Eye (tissue), 1 donor: ENCODE measurements around the gene KCND3.
A peak's percentile ranks its signal among the peaks of the same experiment; 100 is the strongest.

ENCODE experiments used
- DNase-seq: peaks from one replicate; pipeline ENCODE4 v3.0.0-alpha.2; 2015

KCND3 gene

GRCh38 chr1:111956155-111956771 is 33.2 kb downstream of the KCND3 start:
- DNase-seq, result peak; percentile 71

GRCh38 chr1:111955755-111956154 is 33.7 kb downstream of the KCND3 start:
- DNase-seq, result no peak

DNA sequence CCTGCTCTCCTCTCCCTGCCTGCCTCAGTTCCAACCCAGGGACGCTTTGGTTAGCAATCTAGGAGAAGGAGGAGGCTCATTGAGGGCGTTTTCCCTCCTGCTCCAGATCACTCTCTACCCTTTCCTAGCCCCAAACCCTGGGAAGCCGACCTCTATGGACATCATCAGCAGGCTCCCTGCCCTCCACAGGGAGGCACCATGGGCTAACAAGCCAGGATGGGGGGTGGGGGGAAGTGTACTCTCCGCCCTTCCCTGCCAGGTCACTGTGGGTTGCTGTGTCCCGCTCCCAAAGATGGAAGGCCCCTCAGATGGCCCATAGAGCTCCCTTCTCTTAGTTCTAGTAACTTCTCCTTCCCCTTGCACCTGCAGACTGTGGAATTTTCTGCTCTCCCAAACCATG is 35.7 kb downstream of the KCND3 start:
- DNase-seq, result no peak

- DNase-seq, result no peak
Observed at GRCh38 chr1:111952125-111952657, 37.3 kb downstream of the KCND3 start.

DNA sequence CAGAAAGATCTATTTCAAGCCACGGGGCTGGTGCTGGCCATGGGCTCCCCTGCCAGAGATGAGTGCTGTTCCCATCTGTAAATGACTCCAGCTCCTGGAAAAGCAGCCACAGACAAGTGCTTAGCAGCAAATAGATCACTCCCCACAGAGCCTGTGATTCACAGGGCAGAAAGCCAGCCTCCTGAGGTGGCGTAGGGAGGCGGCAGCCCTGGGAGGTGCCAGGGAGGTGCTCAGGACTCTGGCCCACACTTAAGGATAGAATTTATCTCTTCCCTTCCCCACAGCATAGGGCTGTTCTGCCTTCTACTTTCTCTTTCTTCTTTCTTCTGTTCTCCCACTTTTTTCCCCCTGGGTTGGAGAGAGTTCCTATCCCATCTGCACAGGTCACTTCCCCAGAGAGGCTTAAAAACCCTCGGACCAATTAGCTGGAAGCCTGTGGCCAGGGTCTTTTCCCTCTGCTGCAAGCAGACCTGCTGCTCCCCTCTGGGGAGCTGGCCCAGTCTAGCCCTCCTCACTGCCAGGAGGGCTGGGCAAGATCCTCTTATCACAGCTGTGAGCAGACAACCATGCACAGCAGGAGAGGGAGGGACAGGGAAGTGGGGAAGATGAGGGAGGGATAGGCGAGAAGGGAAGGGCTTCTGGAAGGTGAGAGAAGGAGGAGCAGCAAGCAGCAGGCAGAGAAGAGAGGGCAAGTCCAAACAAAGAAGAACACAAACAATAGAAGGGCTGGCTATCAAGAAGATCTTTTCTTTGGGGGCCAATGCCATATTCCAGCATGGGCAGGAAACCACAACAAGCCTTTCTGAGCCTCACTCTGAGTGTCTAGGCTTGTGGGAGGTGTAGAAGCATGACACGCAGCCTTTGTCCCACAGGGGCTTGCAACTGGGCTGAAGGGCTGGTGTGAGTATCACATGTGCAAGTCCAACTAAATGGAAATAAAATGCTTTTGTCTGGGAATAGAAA is 41.0 kb downstream of the KCND3 start:
- peak; percentile 70 for DNase-seq

DNA sequence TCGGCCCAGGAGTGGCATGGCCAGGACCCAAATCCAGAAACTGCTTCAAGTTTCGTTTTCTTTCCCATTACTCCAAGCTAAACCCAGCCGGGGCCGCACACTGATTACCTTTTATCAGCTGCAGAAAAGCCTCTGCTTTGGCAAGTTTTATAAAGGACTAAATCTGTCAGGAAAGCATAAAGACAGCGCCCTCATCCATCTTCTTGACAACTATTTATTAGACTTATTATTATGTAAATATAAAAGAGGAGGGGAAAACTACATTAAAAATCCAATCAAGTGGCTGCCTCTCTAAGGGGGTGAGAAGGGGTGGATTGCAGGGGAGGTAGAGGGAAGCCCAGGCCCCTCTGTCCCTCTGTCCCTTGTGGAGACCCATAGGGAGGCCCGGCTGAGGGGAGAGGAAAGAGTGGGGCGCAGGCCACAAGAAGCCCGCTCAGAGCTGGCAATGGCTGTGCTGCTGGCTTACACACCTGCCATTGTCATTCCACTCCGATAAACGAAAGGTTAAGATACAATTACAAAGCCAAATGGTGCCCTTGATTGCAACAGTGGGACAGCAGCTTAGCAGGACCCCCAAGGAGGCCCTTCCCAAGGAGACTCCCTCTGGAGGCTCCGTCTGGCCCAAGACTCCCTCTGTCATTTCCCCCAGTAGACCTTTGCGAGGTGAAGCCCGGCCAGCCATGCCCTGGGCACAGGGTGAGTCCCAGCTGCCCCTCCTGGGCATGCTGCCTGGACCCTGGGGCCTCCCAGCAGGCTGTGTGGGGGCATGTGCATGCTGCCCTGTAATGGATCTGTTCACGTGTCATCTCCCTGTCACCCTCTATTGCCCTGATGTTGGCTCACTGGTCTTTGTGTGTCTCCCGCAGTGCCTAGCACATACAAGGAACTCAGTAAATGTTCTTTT is 45.4 kb downstream of the KCND3 start:
- DNase-seq, result no peak

DNA sequence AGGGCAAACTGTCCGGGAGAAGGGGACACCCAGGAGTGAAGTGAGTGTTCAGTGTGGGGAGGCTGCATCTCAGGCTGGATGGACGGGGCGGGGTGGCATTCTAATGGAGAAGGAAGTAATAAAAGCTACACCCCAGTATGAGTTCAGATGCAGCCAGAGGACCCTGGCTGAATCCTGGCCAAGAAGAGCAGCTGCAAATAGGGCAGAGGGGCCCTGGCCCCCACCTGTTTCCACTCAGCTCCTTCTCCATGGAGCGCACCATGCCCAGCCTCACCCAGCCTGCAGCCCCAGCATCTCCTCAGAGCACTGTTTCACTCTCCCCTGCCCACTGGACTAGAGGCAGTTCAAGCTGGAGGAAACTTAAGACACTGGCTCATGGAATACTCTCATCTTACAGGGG is 46.4 kb downstream of the KCND3 start:
- no peak for DNase-seq

DNA sequence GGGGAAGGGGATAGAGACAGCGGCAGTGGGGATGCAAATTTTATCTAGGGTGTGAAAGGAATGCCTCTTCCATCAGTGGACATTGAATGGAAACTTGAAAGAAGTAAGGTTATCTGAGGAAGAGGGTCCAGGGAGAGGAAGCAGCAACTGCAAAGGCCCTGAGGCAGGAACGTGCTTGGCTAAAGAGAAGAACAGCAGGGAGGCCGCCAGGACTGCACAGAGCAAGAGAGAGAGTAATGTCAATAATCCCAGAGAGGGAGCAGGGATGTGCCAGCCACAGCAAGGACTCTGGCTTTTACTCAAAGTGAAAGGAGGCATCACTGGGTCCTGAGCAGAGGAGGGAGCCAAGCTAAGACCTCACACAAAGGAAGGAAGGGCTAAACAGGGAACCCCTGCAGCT is 50.9 kb downstream of the KCND3 start:
- DNase-seq, result no peak

- DNase-seq, result no peak
Observed at GRCh38 chr1:111938123-111938522, 51.3 kb downstream of the KCND3 start.

DNA sequence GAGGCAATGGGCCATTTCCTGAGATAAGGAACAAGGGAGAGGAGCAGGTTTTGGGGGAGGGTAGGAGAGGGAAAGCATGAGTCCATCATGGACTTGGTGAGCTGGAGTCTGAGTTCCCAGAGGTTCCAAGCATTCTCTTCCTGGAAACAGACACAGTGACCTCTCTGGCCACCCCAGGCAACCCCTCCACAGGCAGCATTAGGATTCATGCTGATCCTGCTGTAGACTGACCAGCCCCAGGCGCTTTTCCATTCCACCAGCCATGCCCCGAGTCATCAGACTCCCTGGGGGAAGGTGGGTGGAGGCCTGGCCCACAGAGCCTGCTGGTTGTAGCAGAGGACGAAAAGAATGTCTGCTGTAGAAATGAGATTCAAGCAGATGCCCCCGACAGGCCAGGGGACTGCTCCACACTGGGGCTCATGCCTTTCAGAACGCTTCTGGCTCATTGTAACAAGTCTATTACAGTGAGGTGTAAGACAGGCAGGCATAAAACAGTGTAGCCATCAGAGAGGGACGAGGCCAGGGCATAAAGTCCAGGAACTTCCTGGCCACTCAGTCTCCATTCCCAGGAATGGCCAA is 52.2 kb downstream of the KCND3 start:
- DNase-seq, result no peak

- no peak for DNase-seq
Observed at GRCh38 chr1:111934106-111934852, 55.2 kb downstream of the KCND3 start.

GRCh38 chr1:111930356-111930755 is 59.1 kb downstream of the KCND3 start:
- DNase-seq, result no peak

DNA sequence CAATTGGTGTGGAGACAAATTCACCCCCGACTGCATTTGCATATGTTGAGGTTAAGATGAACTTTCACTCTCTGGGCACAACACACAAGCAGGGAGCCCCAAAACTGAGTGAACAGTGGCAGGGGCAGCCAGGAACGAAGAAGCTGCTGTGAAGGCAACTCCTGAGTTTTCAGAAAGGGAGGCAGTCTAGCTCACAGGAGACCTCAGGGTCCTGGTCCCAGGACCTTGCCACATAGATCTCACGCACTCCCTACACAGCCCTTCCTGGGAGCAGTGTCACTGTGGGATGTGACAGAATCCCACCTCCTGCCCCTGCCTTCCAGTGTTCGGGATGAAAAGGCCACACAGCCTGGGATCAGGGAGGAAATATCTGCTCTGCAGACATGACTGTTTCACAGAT is 60.9 kb downstream of the KCND3 start:
- DNase-seq, result no peak

DNA sequence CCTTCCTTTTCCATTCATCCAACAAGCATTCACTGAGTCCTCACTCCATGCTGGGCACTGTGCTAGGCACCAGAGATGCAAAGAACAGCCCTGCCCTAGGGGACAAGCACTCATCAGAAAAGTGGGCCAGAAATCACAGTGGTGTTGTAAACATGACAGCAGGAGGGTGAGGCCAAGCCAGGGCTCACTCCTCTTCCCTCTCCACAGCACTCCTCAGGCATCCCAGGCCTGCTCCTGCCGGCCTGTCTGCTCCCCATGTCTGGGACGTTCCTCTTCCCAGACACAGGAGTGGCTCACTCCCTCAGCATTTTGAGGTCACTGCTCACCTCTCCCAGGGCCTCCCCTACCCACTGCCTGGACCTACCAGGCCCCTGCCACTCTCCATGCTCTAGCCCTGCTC is 61.8 kb downstream of the KCND3 start:
- no peak for DNase-seq

DNA sequence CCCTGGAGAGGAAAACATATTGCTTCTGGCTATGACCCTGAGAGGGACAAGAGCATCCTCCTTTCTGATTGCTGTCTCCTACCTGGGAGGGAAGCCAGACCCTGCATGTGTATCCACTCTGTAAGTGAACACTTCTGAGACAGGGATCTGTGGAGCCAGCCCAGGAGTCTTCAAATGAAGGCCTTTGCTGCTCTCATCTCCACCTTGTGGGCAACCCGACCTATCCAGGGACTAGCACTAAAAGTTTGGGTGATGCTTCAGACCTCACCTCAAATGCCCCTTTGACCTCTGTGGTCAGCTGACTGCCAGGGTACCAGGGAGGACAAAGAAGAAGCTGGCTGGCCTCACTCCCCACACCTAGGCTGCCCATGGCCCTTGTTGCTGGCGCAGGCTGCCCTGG is 64.7 kb downstream of the KCND3 start:
- no peak for DNase-seq

- DNase-seq, result no peak
Observed at GRCh38 chr1:111923766-111924165, 65.7 kb downstream of the KCND3 start.

DNA sequence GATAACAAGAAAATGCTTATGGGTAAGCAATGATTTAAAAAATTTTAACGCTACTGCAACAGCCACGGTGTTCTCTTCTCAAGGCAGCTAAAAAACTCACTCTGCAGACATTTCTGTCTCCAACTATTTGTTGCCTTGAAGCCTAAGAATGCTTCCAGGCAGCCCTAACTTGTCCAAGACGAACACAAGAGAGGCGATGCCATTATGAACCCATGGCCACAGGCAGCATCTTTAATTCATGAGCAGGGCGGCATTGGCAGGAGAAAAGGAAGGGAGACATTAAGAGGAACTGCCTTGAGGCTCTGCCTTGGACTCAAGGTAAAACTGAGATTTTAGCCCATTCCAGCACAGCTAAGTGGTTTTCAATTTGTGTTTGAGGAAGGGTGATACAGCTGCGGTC is 67.5 kb downstream of the KCND3 start:
- no peak for DNase-seq

- no peak for DNase-seq
Observed at GRCh38 chr1:111920221-111921024, 69.0 kb downstream of the KCND3 start.

GRCh38 chr1:111911776-111912515 is 77.5 kb downstream of the KCND3 start:
- DNase-seq, result no peak

DNA sequence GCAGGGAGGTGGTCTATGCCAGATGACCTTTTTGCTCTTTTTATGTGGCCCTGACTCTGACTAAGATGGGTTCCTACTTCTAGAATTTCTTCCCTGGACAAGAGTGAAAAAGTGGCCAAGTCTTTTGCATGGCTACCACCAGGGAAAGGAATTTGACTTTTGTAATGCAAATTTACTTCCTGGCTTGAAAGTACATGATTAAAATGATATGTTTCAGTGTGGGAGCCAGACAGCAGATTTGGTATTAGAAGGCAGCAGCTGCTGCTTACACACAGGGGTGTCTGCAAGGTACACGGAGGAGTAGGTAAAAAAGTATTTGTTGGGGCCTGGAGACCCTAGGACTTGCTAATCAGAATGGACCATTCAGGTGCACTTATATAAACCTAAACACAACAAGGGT is 78.4 kb downstream of the KCND3 start:
- no peak for DNase-seq
